WI38 (cell line): ENCODE data around the gene CDH23.

Experiments used
- H3K4me3 ChIP-seq: 2 replicates; pipeline ENCODE4 v1.5.1; 2011; ENCODE audit warnings: low read depth, mild to moderate bottlenecking, control low read depth, low read length
- CTCF ChIP-seq: IDR thresholded peaks from 2 replicates; pipeline ENCODE4 v1.5.1; 2012; ENCODE audit warnings: low read depth, mild to moderate bottlenecking, control low read depth, low read length

Gene CDH23

GRCh38 chr10:71537681-71538080, 141.0 kb downstream of the CDH23 start:
- no peak overlapping the region for H3K4me3 ChIP-seq
- no peak for TF ChIP-seq CTCF

- TF ChIP-seq CTCF: no peak
- no peak overlapping the region for H3K4me3 ChIP-seq
Observed at GRCh38 chr10:71538608-71539260, 142.0 kb downstream of the CDH23 start.

- no peak overlapping the region for H3K4me3 ChIP-seq
- no peak for TF ChIP-seq CTCF
Observed at GRCh38 chr10:71539442-71540118, 142.9 kb downstream of the CDH23 start.

GRCh38 chr10:71542478-71542877, 145.8 kb downstream of the CDH23 start:
- H3K4me3 ChIP-seq: no peak overlapping the region
- TF ChIP-seq CTCF: no peak

- no peak for TF ChIP-seq CTCF
- no peak overlapping the region for H3K4me3 ChIP-seq
Observed at GRCh38 chr10:71543608-71544170, 147.0 kb downstream of the CDH23 start.

- TF ChIP-seq CTCF: no peak
- H3K4me3 ChIP-seq: no peak overlapping the region
Observed at GRCh38 chr10:71545001-71545400, 148.3 kb downstream of the CDH23 start.

GRCh38 chr10:71546220-71546619, 149.5 kb downstream of the CDH23 start:
- no peak for TF ChIP-seq CTCF

More at GRCh38 chr10:71546220-71546619, 149.5 kb downstream of the CDH23 start:
- H3K4me3 ChIP-seq: no peak overlapping the region
